NOMO-1 treated with dmso at 0.1 percent for 144 hours (cell line): ENCODE data around the gene CNTNAP5.

Experiments used
- DNase-seq: peaks from one replicate; lab custom pipeline; 2025; ENCODE audit not compliant: unreplicated experiment; lab: John Stamatoyannopoulos, UW

The CNTNAP5 gene

GRCh38 chr2:124586835-124587234, 561.7 kb downstream of the CNTNAP5 start:
- DNase-seq: no peak

DNA sequence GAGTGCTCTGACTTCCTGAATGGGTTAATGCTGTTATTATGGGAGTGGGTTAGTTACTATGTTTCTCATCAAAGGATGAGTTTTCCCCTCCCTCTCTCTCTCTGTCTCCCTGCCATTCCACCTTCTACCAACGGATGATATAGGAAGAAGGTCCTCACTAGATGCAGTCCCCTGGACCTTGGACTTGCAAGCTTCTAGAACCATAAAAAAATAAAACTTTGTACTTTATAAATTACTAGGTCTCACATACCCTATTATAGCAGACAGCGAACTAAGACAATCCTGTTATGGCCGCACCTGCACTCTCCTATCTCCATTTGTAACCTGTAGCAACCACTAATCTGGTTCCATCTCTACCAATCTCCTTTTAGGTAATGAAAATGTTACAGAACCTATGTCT, 564.9 kb downstream of the CNTNAP5 start:
- no peak for DNase-seq

DNA sequence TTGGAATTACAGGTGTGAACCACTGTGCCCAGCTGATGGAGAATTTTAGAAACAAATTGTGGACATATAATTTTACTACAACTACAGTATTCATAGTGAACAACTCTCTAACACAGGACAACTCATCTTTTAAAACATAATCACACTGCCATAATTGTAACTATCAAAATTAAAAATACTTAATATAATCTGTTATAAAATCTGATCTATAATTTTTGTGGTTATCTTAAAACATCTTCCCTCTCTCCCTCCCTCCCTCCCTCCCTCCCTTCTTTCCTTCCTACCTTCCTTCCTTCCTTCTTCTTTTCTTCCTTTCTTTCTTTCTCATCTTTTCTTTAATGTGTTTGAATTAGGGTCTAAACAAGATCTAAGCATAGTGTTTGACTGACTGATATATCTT, 577.7 kb downstream of the CNTNAP5 start:
- DNase-seq: no peak

DNA sequence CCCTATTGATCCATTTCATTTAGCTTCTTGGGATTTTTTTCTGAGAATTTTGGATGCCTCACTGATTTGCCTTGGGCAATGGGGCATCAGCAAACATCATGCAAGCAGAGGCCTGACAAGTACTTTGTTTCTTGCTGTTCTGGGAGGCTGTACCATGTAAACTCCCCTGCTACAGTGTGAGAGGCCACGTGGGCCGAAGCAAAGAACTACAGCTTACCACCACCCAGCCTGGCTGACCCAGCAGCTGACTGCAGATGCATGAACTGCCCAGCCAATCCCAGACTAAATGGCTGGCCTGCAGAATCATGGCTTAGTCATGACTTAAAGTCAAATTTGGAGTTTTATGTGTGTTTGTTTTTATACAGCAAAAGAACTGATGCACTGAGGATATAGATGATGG, 579.9 kb downstream of the CNTNAP5 start:
- no peak for DNase-seq

- DNase-seq: no peak
These were observed 582.6 kb downstream of the CNTNAP5 start for GRCh38 chr2:124607679-124608078.

GRCh38 chr2:124609667-124610066, 584.6 kb downstream of the CNTNAP5 start:
- no peak for DNase-seq

DNA sequence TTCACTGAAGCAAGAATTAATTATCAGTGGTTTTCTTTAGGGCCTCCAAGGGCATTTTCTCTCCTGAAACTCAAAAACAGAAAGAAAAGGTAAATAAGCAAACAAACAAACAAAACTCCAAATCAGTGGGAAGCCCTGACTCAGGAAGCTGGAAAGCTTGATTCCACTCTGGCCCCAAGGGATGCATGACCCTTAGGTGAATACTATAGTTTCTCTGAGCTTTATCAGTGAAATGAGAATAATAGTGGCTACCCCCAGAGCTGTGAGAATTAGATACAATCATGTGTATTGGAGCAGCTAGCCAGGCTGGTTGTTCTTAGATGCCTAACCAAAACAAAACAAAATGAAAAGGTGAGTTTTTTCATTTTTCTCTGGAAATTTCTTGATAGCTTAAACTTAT, 585.1 kb downstream of the CNTNAP5 start:
- DNase-seq: no peak

- no peak for DNase-seq
These were observed 585.8 kb downstream of the CNTNAP5 start for GRCh38 chr2:124610866-124611265.

DNA sequence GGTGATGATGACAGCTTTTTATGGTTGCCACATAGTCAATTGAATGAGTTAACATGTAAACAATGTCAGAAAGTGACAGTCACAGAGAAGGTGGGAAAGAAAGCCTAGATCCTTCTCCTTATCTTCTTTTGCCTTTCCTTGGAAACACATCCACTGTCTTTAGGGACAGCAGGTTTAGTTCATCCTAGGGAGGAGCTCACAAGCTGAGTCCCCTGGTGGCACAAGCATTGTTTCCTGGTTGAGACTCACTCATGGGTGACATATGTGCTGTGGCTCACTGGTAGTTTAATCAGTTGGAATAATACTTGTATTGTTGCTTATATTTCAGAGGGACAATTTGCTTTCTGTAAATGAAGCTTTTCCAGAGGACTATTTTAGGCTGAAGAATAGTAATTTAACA, 598.5 kb downstream of the CNTNAP5 start:
- no peak for DNase-seq

DNA sequence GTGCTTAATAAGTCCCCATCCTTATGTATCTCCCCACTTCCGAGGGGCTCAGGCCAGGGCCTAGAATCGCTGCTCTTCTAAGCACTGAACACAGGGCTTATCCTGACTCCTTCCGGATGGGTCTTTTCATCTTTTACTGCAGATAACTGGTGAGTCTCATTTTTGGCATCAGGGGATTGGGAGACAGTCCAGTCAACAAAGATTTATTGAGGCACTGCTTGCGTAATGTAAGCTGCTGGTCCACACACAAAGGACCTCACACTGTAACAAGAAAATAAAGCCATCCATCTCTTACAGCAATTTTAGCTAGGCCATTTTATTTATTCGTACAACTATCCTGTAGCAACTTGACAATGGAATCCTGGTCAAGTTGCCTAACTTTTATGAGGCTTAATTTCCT, 600.5 kb downstream of the CNTNAP5 start:
- no peak for DNase-seq

DNA sequence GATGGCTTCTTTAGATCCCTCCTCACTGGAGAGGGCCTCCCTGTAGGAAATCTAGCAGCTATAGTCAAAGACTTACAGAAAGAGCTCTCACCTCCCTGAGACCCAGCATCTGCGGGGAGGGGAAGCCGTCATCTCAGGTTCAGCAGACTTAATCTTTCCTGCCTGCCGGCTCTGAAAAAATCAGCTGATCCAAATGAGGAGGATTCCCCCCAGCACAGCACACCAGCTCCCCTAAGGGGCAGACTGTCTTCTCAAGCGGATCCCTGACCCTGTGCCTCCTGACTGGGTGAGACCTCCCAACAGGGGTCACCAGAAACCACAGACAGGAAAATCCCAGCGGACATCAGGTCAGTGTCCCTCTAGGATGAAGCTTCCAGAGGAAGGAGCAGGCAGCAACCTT, 601.9 kb downstream of the CNTNAP5 start:
- DNase-seq: no peak

- no peak for DNase-seq
These were observed 608.7 kb downstream of the CNTNAP5 start for GRCh38 chr2:124633812-124634211.

DNA sequence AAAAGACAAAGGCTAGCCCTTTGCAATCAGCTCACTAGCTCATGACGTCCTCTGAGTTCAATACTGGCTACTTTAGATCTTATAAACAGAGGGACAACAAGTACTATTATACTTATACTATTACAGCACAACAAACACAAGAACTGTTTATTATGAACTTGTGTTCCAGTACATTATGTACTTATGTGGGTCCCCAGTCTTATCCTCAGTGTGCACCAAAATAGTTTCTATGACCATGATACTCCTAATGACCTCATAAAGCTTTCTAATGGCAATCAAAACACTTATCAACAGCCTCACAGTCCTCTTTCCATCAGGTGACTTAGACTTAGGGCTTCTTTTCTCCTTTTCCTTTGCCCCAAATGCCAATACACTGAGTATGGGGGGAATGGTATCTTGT, 614.4 kb downstream of the CNTNAP5 start:
- no peak for DNase-seq

GRCh38 chr2:124640221-124640750, 615.2 kb downstream of the CNTNAP5 start:
- no peak for DNase-seq

DNA sequence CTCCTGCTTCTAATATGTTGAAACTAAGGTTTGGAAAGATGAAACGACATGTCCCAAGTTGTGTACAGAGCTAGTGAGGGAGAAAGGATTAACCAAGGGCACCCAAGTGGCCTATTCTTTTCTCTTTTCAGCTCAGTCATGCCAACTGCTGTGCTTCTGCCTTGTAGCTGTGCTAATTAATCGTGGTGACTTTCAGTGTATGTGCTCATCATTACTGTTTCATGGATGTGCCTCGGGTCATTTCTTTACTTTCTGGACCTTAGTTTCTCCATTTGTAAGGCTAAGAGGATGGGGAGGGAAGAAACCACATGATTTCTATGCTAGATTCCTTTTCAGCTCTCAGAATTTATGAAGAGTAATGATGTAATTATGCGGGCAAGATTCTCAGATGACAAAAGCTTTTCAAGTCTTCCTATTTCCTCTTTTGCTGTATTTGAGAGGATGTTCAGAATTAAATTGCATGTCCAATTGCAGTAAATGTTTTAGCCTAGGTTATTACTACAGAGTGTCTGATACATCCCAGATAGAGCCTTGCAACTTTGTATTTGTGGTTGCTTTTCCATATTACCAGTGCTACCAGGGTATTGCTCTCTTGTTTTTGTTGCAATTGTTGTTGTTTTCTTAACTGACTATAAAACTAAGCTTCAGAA, 621.2 kb downstream of the CNTNAP5 start:
- no peak for DNase-seq

DNA sequence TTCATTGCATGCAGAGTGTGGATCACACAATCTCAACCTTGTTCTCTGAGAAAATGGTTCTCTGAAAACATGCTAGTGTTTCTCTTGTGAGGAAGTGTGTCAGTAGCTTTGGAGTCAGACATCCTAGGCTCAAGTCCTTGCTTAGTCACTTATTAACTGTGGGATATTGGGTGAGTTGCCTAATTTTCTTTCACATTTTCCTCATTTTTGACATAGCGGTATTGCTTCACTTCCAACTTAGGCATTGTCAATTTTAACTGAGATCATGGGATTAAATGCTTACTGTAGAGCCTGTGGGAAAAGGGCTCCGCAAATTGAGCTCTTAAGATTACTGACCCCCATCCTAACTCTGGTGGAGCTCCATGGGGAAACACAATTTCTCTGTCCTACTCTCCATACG, 622.2 kb downstream of the CNTNAP5 start:
- DNase-seq: no peak

DNA sequence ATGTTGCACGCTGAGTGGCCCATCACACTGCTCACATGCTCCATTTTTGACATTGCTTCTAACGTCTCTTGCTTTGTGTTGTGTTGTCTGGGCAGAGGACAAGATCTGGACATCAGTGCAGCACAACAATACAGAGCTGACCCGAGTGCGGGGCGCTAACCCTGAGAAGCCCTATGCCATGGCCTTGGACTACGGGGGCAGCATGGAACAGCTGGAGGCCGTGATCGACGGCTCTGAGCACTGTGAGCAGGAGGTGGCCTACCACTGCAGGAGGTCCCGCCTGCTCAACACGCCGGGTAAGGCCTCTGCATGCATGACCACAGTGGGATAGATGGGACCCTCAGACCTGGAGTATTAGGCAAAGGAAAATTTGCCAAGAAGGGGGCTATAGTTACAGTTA, 622.6 kb downstream of the CNTNAP5 start:
- no peak for DNase-seq

- DNase-seq: no peak
These were observed 623.9 kb downstream of the CNTNAP5 start for GRCh38 chr2:124649001-124649400.

GRCh38 chr2:124652099-124652498, 627.0 kb downstream of the CNTNAP5 start:
- DNase-seq: no peak

GRCh38 chr2:124658373-124658772, 633.3 kb downstream of the CNTNAP5 start:
- no peak for DNase-seq

- DNase-seq: no peak
These were observed 636.5 kb downstream of the CNTNAP5 start for GRCh38 chr2:124661558-124661957.

GRCh38 chr2:124662946-124663644, 638.0 kb downstream of the CNTNAP5 start:
- no peak for DNase-seq

- DNase-seq: no peak
These were observed 638.5 kb downstream of the CNTNAP5 start for GRCh38 chr2:124663645-124663997.
